ENCODE measurements around the gene MIPEP.

DNA sequence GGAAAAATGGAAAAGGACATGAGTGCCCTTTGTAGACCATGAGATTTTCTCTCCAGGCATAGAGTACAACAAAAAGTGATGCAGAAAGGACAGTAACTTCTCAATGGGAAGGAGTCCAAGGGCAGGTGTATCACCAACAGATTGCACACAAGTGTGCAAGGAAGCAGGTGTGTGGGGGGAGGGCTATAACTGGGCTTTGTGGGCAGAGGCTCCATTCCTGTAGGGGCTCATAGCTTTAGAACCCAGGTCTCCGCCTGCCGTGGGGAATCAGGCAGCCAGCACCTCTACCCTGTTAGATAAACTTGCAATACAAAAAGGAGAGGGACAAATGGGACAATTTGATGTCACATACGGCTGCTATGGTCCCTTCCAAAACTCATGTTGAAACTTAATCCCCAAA, 119.8 kb downstream of the MIPEP start:
- TF ChIP-seq, protein P1, sequence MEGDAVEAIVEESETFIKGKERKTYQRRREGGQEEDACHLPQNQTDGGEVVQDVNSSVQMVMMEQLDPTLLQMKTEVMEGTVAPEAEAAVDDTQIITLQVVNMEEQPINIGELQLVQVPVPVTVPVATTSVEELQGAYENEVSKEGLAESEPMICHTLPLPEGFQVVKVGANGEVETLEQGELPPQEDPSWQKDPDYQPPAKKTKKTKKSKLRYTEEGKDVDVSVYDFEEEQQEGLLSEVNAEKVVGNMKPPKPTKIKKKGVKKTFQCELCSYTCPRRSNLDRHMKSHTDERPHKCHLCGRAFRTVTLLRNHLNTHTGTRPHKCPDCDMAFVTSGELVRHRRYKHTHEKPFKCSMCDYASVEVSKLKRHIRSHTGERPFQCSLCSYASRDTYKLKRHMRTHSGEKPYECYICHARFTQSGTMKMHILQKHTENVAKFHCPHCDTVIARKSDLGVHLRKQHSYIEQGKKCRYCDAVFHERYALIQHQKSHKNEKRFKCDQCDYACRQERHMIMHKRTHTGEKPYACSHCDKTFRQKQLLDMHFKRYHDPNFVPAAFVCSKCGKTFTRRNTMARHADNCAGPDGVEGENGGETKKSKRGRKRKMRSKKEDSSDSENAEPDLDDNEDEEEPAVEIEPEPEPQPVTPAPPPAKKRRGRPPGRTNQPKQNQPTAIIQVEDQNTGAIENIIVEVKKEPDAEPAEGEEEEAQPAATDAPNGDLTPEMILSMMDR (IDR thresholded peaks at IDR 0.05): no peak
- no peak for TF ChIP-seq POLR2AphosphoS5 (IDR thresholded peaks at IDR 0.05)

Data from prostate gland (tissue), 2 donors.